Activated effector memory CD4-positive, alpha-beta T cell treated with anti-CD3 and anti-CD28 coated beads, Interleukin-2, amount 50 U/mL, for 16 hours (primary cell): ENCODE measurements around the gene IL10RA.
"Not testable (repeated sequence)": the region's sequence is repeated elsewhere in the genome, so short reads cannot be mapped to it uniquely, and the experiment has no call there.

Source experiments
- DNase-seq: peaks from one replicate; pipeline ENCODE4 v3.0.0-alpha.2; 2020

Gene IL10RA

GRCh38 chr11:117985953-117986887, at the start of gene IL10RA:
Gene IL10RA, plus strand, starts transcription at chr11:117986394. Its CDS starts 74 bp downstream, at chr11:117986468.
- DNase-seq: peak; percentile 94

GRCh38 chr11:117936973-117937372, 49.2 kb upstream of the IL10RA start:
- no peak for DNase-seq

DNA sequence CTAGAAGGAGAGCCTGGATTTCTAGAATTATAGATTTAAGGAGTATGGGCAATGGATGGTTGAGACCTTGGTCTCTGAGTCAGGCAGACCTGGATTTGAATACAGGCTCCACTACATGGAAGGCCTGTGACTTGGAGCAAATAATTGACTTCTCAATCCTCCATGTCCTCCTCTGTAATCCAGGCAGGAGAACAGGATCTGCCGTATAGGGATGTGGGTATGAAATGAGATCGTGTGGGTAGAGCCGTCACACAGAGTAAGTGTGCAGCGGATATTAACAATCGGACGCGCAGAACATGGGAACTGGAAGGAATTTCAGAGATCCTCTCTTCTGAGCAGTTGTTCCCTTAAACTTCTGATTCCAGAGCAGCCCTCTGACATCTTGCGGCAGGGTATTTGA, 45.5 kb upstream of the IL10RA start:
- DNase-seq: no peak

DNA sequence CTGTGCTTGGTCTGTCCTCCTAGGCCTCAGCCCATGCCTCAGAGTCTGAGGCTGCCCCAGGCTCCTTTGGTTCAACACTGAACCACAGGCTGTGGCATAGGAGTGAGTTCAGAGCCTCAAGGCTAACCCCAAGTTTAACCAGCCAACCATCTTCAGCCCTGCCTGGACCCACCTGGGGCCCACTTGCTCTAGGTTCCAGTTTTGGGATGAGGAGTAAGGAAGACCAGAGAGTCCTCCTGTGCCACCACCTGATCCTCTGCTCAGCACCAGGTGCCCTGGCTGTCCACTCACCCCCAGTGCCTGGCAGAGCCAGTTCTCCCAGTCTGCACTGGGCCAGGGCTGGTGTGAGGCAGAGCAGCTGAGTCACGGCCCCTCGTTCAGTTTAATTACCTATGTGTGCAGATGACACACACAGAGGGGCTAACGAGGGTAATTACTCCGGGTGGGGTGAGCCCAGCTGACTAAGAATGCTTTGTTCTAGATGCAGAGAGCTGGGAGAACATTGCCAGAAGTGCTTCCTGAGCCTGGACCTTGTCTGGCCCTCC, 45.0 kb upstream of the IL10RA start:
- no peak for DNase-seq

DNA sequence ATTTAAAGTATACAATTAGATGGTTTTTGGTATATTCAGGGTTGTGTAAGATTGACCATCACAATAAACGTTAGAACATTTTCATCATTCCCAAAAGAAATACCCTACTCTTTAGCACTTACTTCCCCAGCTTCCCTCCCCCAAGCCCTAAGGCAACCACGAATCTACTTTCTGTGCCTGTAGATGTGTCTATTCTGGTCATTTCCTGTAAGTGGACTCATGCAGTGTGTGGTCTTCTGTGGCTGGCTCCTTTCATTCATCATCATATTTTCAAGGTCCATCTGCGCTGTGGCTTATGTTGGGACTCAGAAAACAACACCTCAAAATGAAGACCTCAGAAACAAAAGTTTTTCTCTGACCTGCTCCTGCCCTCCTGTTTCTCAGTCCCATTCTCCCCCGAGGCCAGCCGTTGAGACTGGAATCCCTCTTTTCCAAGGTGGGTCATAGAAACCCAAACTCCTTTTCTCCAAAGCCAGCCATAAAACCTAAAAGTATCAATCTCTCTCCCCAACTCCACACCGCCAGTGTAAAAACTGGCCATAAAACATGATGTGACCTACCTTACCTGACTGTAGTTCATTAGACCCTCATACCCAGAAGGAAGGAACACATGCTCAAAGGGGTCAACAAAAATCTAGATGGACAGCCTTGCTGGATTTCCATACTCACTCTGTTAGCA, 44.1 kb upstream of the IL10RA start:
- no peak for DNase-seq

GRCh38 chr11:117944554-117944953, 41.6 kb upstream of the IL10RA start:
- no peak for DNase-seq

DNA sequence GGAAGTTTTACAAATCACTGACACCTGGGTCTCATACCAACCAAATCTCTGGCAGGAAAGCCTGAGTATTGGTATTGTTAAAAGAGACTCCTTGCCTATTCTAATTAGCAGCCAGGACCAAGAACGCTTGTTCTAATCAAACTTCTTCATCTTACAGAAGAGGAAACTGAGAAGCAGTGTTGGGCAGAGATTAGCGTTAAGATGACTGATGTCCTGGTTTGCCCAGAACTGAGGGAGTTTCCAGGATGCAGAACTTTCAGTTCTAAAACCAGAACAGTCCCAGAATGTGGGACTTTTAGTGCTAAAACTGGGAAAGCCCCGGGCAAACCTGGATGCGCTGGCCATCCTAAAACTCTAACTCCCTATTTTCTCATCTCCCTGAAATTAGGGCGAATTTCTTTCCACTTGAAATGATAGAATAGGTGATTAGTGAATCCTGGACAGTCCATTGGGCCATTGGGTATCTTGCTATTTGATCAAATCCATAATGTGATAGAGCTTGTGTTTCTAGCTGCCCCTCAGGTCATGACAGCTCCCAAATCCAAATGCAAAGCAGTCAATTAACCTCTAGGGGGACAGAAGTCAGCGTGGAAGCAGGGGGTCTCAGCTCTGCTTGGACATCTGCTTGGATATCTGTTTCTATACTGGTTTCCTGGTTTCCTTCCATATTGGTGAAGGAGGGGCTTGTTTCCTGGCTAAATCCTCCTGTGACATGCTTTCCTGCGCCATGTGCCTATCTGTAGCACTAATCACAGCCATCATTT, 41.0 kb upstream of the IL10RA start:
- no peak for DNase-seq

DNA sequence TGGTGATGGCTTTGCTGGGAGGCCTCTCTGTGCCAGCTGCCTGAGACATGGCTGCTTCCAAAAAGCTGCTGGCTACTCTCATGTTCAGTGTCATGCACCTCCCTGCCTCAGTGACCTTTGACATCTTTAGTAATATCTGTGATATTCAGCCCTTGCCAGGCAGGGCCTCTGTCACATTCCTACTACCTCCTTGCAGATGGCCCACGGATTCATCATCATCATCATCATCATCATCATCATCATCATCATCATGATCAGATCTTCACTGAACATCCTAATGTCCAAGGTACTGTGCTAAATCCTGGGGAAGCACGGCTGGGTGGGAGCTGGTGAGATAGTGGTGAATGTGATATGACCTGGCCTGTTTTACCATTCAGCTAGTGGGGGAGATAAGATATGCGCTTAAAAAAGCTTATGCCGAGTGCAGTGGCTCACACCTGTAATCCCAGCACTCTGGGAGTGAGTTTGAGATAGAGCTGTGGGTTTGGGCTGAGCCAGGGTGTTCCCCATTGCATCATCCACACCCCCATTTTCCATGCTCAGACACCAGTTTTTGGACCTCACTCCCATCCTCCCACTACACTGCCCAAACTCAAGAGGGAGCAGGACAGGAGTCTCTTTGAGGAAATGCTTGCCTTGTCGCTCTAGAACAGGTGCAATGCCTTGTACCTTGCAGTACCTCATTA, 39.9 kb upstream of the IL10RA start:
- DNase-seq: no peak

DNA sequence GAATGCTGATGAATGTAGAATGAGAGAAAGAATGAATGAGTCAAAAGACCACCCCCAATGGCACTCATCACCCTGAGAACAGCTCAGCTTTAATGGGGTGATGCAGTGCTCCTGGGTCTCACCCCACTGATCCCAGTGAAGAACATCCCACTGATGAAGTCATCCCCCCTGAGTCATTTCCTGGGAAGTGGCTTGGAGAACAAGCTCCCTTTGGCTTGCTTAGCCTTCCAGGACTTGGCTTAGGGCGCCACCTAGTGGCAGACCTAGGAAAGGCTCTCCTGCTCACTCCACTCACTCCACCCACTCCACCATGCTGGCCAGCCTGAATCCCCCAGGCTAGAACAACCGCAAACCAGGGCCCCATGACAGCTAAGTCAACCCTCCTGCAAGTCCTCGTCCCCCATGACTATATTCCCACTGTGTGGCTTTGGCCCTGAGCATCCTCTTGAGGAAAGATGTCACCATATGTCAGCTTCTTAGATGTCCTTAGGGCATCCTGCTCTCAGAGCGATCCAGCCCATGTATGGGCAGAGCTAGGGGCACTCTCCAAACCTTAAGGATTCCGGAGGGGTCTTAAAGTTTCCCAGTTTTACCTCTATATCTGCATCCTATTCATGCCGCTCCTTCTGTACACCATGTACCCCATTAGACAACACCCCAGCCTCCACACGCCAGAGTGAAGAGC, 39.2 kb upstream of the IL10RA start:
- DNase-seq: peak; percentile 94

DNA sequence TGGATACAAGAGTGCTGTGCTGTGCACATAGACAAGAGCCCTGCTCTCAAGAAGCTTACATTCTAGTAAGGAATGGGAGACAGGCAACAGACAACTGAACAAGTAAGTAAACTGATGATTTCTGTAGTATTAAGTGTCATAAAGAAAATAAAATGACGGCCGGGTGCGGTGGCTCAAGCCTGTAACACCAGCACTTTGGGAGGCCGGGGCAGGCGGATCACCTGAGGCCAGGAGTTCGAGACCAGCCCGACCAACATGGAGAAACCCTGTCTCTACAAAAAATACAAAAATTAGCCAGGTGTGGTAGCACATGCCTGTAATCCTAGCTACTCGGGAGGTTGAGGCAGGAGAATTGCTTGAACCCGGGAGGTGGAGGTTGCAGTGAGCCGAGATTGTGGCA, 38.4 kb upstream of the IL10RA start:
- not testable (repeated sequence) for DNase-seq

GRCh38 chr11:117948466-117948865, 37.7 kb upstream of the IL10RA start:
- not testable (repeated sequence) for DNase-seq

- no peak for DNase-seq
Measured at GRCh38 chr11:117949062-117949461, 37.1 kb upstream of the IL10RA start.

- DNase-seq: peak; percentile 82
Measured at GRCh38 chr11:117950301-117950700, 35.9 kb upstream of the IL10RA start.

DNA sequence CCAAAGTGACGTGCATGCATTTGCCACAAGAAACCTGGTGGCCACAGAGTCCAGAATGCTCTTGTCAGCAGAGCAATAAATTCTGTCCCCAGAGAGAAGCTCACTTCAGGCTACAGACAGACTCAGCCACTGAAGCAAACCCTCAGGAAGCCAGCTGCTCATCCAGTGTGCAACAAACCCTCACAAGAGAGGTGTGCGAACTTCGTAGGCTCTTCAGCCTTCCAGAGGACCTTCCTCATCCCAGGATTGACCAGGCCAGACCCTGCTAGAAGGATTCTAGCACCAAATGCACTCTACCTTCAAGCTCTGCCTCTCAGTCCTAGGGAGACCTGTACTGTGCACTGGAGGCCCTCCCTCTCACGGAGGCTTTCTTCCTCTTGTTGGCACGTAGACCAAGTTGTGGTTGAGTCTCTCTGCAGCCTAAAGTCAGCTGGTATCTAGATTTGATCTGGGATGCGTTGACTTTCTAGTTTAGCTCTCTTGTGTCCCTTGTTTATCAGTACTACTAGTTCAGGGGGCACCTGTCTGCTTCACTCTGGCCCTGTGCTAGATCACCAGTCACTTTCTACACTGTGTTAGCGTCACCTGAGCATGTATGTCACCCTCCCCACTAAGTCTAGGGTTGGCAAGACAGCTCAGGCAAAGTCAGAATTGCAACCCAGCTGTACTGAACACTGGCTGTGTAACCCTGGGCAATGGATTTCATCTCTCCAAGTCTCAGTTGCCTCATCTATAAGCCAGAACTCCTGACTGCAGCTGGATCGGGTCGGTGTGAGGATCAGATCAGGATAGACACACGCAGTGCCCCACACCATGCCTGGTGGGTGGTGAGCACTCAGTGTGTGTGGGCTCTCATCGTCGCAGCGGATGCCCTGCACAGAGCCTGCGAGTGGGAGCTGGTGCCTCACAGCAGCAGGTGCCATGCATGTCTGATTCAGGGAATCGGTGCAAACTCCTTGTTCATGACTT, 34.9 kb upstream of the IL10RA start:
- peak; percentile 74 for DNase-seq

DNA sequence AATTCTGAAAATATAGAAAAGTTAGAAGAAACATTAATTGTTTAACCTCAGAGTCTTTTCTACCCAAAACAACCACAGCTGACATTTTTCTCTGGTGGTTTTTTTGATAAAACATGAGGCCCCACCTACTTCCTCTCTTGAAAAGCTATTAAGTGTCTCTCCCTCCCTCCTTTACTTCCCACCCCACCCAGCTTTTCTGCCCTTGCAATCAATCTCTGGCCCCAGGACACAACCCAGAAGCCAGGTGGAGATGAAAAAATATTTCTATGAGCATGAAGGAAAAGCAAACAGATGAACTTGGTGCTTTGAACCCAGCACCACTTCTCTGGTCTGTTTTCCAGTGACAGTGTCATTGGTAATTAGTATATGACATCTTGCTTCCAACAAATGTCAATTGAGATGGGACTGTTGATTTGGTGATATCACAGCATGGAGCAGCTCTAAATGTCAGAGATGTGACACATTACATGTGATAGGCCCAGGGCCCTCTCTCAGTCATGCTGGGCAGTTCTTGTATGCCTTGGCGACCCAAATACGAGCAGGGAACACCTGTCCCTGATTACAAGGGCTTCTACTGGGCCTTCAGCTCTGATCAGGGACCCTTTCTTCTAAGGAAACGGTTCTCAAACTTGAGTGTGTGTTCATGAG, 33.0 kb upstream of the IL10RA start:
- no peak for DNase-seq

DNA sequence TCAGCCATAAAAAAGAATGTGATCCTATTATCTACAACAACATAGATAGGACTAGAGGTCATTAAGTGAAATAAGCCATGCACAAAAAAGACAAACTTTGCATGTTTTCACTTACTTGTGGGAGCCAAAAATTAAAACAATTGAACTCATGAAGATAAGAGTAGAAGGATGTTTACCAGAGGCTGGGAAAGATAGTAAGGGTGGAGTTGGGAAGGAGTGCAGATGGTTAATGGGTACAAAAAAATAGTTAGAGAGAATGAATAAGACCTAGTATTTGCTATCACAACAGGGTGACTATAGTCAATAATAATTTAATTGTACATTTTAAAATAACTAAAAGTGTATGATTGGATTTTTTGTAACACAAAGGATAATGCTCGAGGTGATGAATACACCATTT, 27.2 kb upstream of the IL10RA start:
- no peak for DNase-seq

GRCh38 chr11:117959438-117960149, 26.6 kb upstream of the IL10RA start:
- no peak for DNase-seq

DNA sequence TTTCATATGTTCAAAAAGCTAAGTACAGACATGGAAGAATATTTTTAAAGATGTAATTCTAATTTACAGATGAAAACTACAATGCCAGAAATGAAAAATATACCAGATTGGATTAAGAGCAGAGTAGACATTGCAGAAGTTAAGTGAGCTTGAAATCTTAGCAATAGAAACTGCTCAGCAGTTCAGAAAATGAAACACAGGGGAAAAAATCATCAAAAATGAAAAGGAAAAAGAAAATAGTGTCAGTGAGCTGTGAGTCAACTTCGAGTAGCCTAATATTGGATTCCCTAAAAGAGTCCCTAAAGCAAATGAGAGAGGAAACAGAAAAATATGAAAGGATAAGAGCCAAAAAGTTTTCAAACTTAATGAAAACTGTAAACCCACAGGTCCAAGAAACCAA, 25.8 kb upstream of the IL10RA start:
- no peak for DNase-seq

GRCh38 chr11:117961896-117962295, 24.3 kb upstream of the IL10RA start:
- no peak for DNase-seq
